GM21825 (cell line): Measurements from ENCODE around the gene ATF5.
A peak's percentile ranks its signal among the peaks of the same experiment; 100 is the strongest.
"Not testable (repeated sequence)": the region's sequence is repeated elsewhere in the genome, so short reads cannot be mapped to it uniquely, and the experiment has no call there.

Experiments used
- ATAC-seq: cut with Tn5 transposase; IDR thresholded peaks from one replicate; pipeline ENCODE4 v1.9.1; 2021; ENCODE audit warnings: mild to moderate bottlenecking, moderate library complexity; ENCODE audit not compliant: unreplicated experiment

The ATF5 gene

GRCh38 chr19:49921871-49922795 lies 6.9 kb upstream of the ATF5 start:
- no peak for ATAC-seq

GRCh38 chr19:49923055-49924003 lies 5.7 kb upstream of the ATF5 start:
- ATAC-seq: no peak

GRCh38 chr19:49924004-49924880 lies 4.8 kb upstream of the ATF5 start:
- ATAC-seq: no peak

- ATAC-seq: not testable (repeated sequence)
These were observed 4.2 kb upstream of the ATF5 start for GRCh38 chr19:49924881-49925210.

GRCh38 chr19:49925486-49925885 lies 3.5 kb upstream of the ATF5 start:
- ATAC-seq: no peak

- no peak for ATAC-seq
These were observed 2.5 kb upstream of the ATF5 start for GRCh38 chr19:49926515-49926914.

- ATAC-seq: no peak
These were observed 1.3 kb upstream of the ATF5 start for GRCh38 chr19:49927526-49928264.

- ATAC-seq: peak; percentile 65
These were observed 842 bp downstream of the ATF5 start for GRCh38 chr19:49929611-49930482.

GRCh38 chr19:49930483-49931011 lies 1.5 kb downstream of the ATF5 start:
- no peak for ATAC-seq

GRCh38 chr19:49931293-49932040 lies 2.5 kb downstream of the ATF5 start:
- ATAC-seq: no peak

- ATAC-seq: no peak
These were observed 3.0 kb downstream of the ATF5 start for GRCh38 chr19:49932041-49932451.

GRCh38 chr19:49932731-49933131 lies 3.7 kb downstream of the ATF5 start:
- ATAC-seq: no peak

GRCh38 chr19:49933643-49934042 lies 4.6 kb downstream of the ATF5 start:
- no peak for ATAC-seq

- no peak for ATAC-seq
These were observed 7.5 kb downstream of the ATF5 start for GRCh38 chr19:49936549-49936948.

- ATAC-seq: no peak
These were observed 8.9 kb downstream of the ATF5 start for GRCh38 chr19:49937750-49938381.

- no peak for ATAC-seq
These were observed 9.7 kb downstream of the ATF5 start for GRCh38 chr19:49938662-49939061.

- no peak for ATAC-seq
These were observed 10.9 kb downstream of the ATF5 start for GRCh38 chr19:49939721-49940481.
